Measurements from ENCODE around the gene PRKCE.

PRKCE gene

GRCh38 chr2:46041434-46041833 lies 390.0 kb downstream of the PRKCE start:
- Histone ChIP-seq H3K4me1 (ENCODE audit: control insufficient read depth, low read depth, low read length) (no peaks in the 10 kb centered on the region), H3K9ac (ENCODE audit: low read length) (no peak overlapping the region), H3K27me3 (ENCODE audit: control insufficient read depth, insufficient read depth, low read length) (no peaks in the 10 kb centered on the region), H3K4me3 (ENCODE audit: low read length) (no peak overlapping the region), H3K9me3 (ENCODE audit: control insufficient read depth, low read depth, low read length) (no peaks in the 10 kb centered on the region), H3K27ac (ENCODE audit: low read length) (no peak overlapping the region), H3K36me3 (ENCODE audit: control insufficient read depth, low read depth, low read length) (no peaks in the 10 kb centered on the region)

- Histone ChIP-seq H3K27me3 (ENCODE audit: control insufficient read depth, insufficient read depth, low read length) (no peaks in the 10 kb centered on the region), H3K36me3 (ENCODE audit: control insufficient read depth, low read depth, low read length) (no peaks in the 10 kb centered on the region), H3K4me1 (ENCODE audit: control insufficient read depth, low read depth, low read length) (no peaks in the 10 kb centered on the region), H3K4me3 (ENCODE audit: low read length) (no peak overlapping the region), H3K9me3 (ENCODE audit: control insufficient read depth, low read depth, low read length) (no peaks in the 10 kb centered on the region), H3K27ac (ENCODE audit: low read length) (no peak overlapping the region), H3K9ac (ENCODE audit: low read length) (no peak overlapping the region)
Observed at GRCh38 chr2:46042207-46042637, 390.7 kb downstream of the PRKCE start.

- Histone ChIP-seq H3K9ac (ENCODE audit: low read length) (no peak overlapping the region), H3K36me3 (ENCODE audit: control insufficient read depth, low read depth, low read length) (no peaks in the 10 kb centered on the region), H3K9me3 (ENCODE audit: control insufficient read depth, low read depth, low read length) (no peaks in the 10 kb centered on the region), H3K4me3 (ENCODE audit: low read length) (no peak overlapping the region), H3K4me1 (ENCODE audit: control insufficient read depth, low read depth, low read length) (no peaks in the 10 kb centered on the region), H3K27me3 (ENCODE audit: control insufficient read depth, insufficient read depth, low read length) (no peaks in the 10 kb centered on the region), H3K27ac (ENCODE audit: low read length) (no peak overlapping the region)
Observed at GRCh38 chr2:46042711-46043110, 391.2 kb downstream of the PRKCE start.

GRCh38 chr2:46045888-46046287 lies 394.4 kb downstream of the PRKCE start:
- Histone ChIP-seq H3K27me3 (ENCODE audit: control insufficient read depth, insufficient read depth, low read length) (no peaks in the 10 kb centered on the region), H3K9ac (ENCODE audit: low read length) (no peak overlapping the region), H3K27ac (ENCODE audit: low read length) (no peak overlapping the region), H3K9me3 (ENCODE audit: control insufficient read depth, low read depth, low read length) (no peaks in the 10 kb centered on the region), H3K36me3 (ENCODE audit: control insufficient read depth, low read depth, low read length) (no peaks in the 10 kb centered on the region), H3K4me1 (ENCODE audit: control insufficient read depth, low read depth, low read length) (no peaks in the 10 kb centered on the region), H3K4me3 (ENCODE audit: low read length) (no peak overlapping the region)

GRCh38 chr2:46047290-46047689 lies 395.8 kb downstream of the PRKCE start:
- Histone ChIP-seq H3K4me3 (ENCODE audit: low read length) (no peak overlapping the region), H3K9ac (ENCODE audit: low read length) (no peak overlapping the region), H3K27ac (ENCODE audit: low read length) (no peak overlapping the region), H3K36me3 (ENCODE audit: control insufficient read depth, low read depth, low read length) (no peaks in the 10 kb centered on the region), H3K27me3 (ENCODE audit: control insufficient read depth, insufficient read depth, low read length) (no peaks in the 10 kb centered on the region), H3K4me1 (ENCODE audit: control insufficient read depth, low read depth, low read length) (no peaks in the 10 kb centered on the region), H3K9me3 (ENCODE audit: control insufficient read depth, low read depth, low read length) (no peaks in the 10 kb centered on the region)

- Histone ChIP-seq H3K9ac (ENCODE audit: low read length) (no peak overlapping the region), H3K27ac (ENCODE audit: low read length) (no peak overlapping the region), H3K4me1 (ENCODE audit: control insufficient read depth, low read depth, low read length) (no peaks in the 10 kb centered on the region), H3K4me3 (ENCODE audit: low read length) (no peak overlapping the region), H3K27me3 (ENCODE audit: control insufficient read depth, insufficient read depth, low read length) (no peaks in the 10 kb centered on the region), H3K9me3 (ENCODE audit: control insufficient read depth, low read depth, low read length) (no peaks in the 10 kb centered on the region), H3K36me3 (ENCODE audit: control insufficient read depth, low read depth, low read length) (no peaks in the 10 kb centered on the region)
Observed at GRCh38 chr2:46048693-46049092, 397.2 kb downstream of the PRKCE start.

GRCh38 chr2:46050027-46050426 lies 398.6 kb downstream of the PRKCE start:
- H3K27ac ChIP-seq (ENCODE audit: low read length), result no peak overlapping the region
- no peaks in the 10 kb centered on the region for H3K9me3 ChIP-seq (ENCODE audit: control insufficient read depth, low read depth, low read length)
- no peaks in the 10 kb centered on the region for H3K36me3 ChIP-seq (ENCODE audit: control insufficient read depth, low read depth, low read length)
- H3K9ac ChIP-seq (ENCODE audit: low read length), result no peak overlapping the region
- no peak overlapping the region for H3K4me3 ChIP-seq (ENCODE audit: low read length)
- no peaks in the 10 kb centered on the region for H3K4me1 ChIP-seq (ENCODE audit: control insufficient read depth, low read depth, low read length)
- no peaks in the 10 kb centered on the region for H3K27me3 ChIP-seq (ENCODE audit: control insufficient read depth, insufficient read depth, low read length)

GRCh38 chr2:46050489-46050888 lies 399.0 kb downstream of the PRKCE start:
- Histone ChIP-seq H3K9me3 (ENCODE audit: control insufficient read depth, low read depth, low read length) (no peaks in the 10 kb centered on the region), H3K4me1 (ENCODE audit: control insufficient read depth, low read depth, low read length) (no peaks in the 10 kb centered on the region), H3K4me3 (ENCODE audit: low read length) (no peak overlapping the region), H3K27ac (ENCODE audit: low read length) (no peak overlapping the region), H3K9ac (ENCODE audit: low read length) (no peak overlapping the region), H3K36me3 (ENCODE audit: control insufficient read depth, low read depth, low read length) (no peaks in the 10 kb centered on the region), H3K27me3 (ENCODE audit: control insufficient read depth, insufficient read depth, low read length) (no peaks in the 10 kb centered on the region)

- Histone ChIP-seq H3K4me1 (ENCODE audit: control insufficient read depth, low read depth, low read length) (no peaks in the 10 kb centered on the region), H3K9me3 (ENCODE audit: control insufficient read depth, low read depth, low read length) (no peaks in the 10 kb centered on the region), H3K36me3 (ENCODE audit: control insufficient read depth, low read depth, low read length) (no peaks in the 10 kb centered on the region), H3K27ac (ENCODE audit: low read length) (no peak overlapping the region), H3K4me3 (ENCODE audit: low read length) (no peak overlapping the region), H3K27me3 (ENCODE audit: control insufficient read depth, insufficient read depth, low read length) (no peaks in the 10 kb centered on the region), H3K9ac (ENCODE audit: low read length) (no peak overlapping the region)
Observed at GRCh38 chr2:46051085-46051484, 399.6 kb downstream of the PRKCE start.

- Histone ChIP-seq H3K4me1 (ENCODE audit: control insufficient read depth, low read depth, low read length) (no peaks in the 10 kb centered on the region), H3K36me3 (ENCODE audit: control insufficient read depth, low read depth, low read length) (no peaks in the 10 kb centered on the region), H3K9me3 (ENCODE audit: control insufficient read depth, low read depth, low read length) (no peaks in the 10 kb centered on the region), H3K27me3 (ENCODE audit: control insufficient read depth, insufficient read depth, low read length) (no peaks in the 10 kb centered on the region), H3K27ac (ENCODE audit: low read length) (no peak overlapping the region), H3K9ac (ENCODE audit: low read length) (no peak overlapping the region), H3K4me3 (ENCODE audit: low read length) (no peak overlapping the region)
Observed at GRCh38 chr2:46053564-46053963, 402.1 kb downstream of the PRKCE start.

GRCh38 chr2:46056541-46056940 lies 405.1 kb downstream of the PRKCE start:
- H3K9me3 ChIP-seq (ENCODE audit: control insufficient read depth, low read depth, low read length), result no peaks in the 10 kb centered on the region
- no peaks in the 10 kb centered on the region for H3K27me3 ChIP-seq (ENCODE audit: control insufficient read depth, insufficient read depth, low read length)
- no peak overlapping the region for H3K27ac ChIP-seq (ENCODE audit: low read length)
- no peak overlapping the region for H3K4me3 ChIP-seq (ENCODE audit: low read length)
- no peak overlapping the region for H3K9ac ChIP-seq (ENCODE audit: low read length)
- no peaks in the 10 kb centered on the region for H3K4me1 ChIP-seq (ENCODE audit: control insufficient read depth, low read depth, low read length)
- H3K36me3 ChIP-seq (ENCODE audit: control insufficient read depth, low read depth, low read length), result no peaks in the 10 kb centered on the region

- Histone ChIP-seq H3K9me3 (ENCODE audit: control insufficient read depth, low read depth, low read length) (no peaks in the 10 kb centered on the region), H3K9ac (ENCODE audit: low read length) (no peak overlapping the region), H3K4me1 (ENCODE audit: control insufficient read depth, low read depth, low read length) (no peaks in the 10 kb centered on the region), H3K27ac (ENCODE audit: low read length) (no peak overlapping the region), H3K4me3 (ENCODE audit: low read length) (no peak overlapping the region), H3K36me3 (ENCODE audit: control insufficient read depth, low read depth, low read length) (no peaks in the 10 kb centered on the region), H3K27me3 (ENCODE audit: control insufficient read depth, insufficient read depth, low read length) (no peaks in the 10 kb centered on the region)
Observed at GRCh38 chr2:46058140-46058539, 406.7 kb downstream of the PRKCE start.

Measured in iPS-18a (cell line).